ENCODE data around the gene MNT. TPM values are rescaled to one million over a fixed set of nuclear protein-coding genes. Genes with fewer than 3 reads are reported as not detected.

Gene MNT
- total RNA-seq, 1 donor from 2014 or later = 41.0 TPM

GRCh38 chr17:2372681-2373080, 28.2 kb downstream of the MNT start:
- no peak overlapping the region for H3K4me3 Mint-ChIP-seq (ENCODE audit: unreplicated experiment)
- H3K4me1 Mint-ChIP-seq (ENCODE audit: low read depth, unreplicated experiment) = no peaks in the 10 kb centered on the region
- H3K27me3 Mint-ChIP-seq (ENCODE audit: unreplicated experiment) = peaks cover 4% of the 10 kb centered on the region
- no peak for DNase-seq
- TF ChIP-seq CTCF (IDR thresholded peaks at IDR 0.05; ENCODE audit: partially characterized antibody, unreplicated experiment) = no peak
- H3K9me3 Mint-ChIP-seq (ENCODE audit: unreplicated experiment) = peaks cover 4% of the 10 kb centered on the region
- no peaks in the 10 kb centered on the region for H3K36me3 Mint-ChIP-seq (ENCODE audit: unreplicated experiment)
- no peak overlapping the region for H3K27ac Mint-ChIP-seq (ENCODE audit: unreplicated experiment)

GRCh38 chr17:2372180-2372579, 28.7 kb downstream of the MNT start:
- Mint-ChIP-seq H3K36me3 (ENCODE audit: unreplicated experiment) (no peaks in the 10 kb centered on the region), H3K27ac (ENCODE audit: unreplicated experiment) (no peak overlapping the region), H3K4me3 (ENCODE audit: unreplicated experiment) (no peak overlapping the region), H3K9me3 (ENCODE audit: unreplicated experiment) (peaks cover 4% of the 10 kb centered on the region), H3K4me1 (ENCODE audit: low read depth, unreplicated experiment) (no peaks in the 10 kb centered on the region), H3K27me3 (ENCODE audit: unreplicated experiment) (peaks cover 2% of the 10 kb centered on the region)
- no peak for TF ChIP-seq CTCF (IDR thresholded peaks at IDR 0.05; ENCODE audit: partially characterized antibody, unreplicated experiment)
- DNase-seq = no peak

- no peaks in the 10 kb centered on the region for H3K36me3 Mint-ChIP-seq (ENCODE audit: unreplicated experiment)
- peaks cover 2% of the 10 kb centered on the region for H3K27me3 Mint-ChIP-seq (ENCODE audit: unreplicated experiment)
- no peaks in the 10 kb centered on the region for H3K4me1 Mint-ChIP-seq (ENCODE audit: low read depth, unreplicated experiment)
- peaks cover 4% of the 10 kb centered on the region for H3K9me3 Mint-ChIP-seq (ENCODE audit: unreplicated experiment)
- no peak overlapping the region for H3K27ac Mint-ChIP-seq (ENCODE audit: unreplicated experiment)
- H3K4me3 Mint-ChIP-seq (ENCODE audit: unreplicated experiment) = no peak overlapping the region
- DNase-seq = no peak
- no peak for TF ChIP-seq CTCF (IDR thresholded peaks at IDR 0.05; ENCODE audit: partially characterized antibody, unreplicated experiment)
These were observed 29.4 kb downstream of the MNT start for GRCh38 chr17:2371183-2372130.

- no peaks in the 10 kb centered on the region for H3K4me1 Mint-ChIP-seq (ENCODE audit: low read depth, unreplicated experiment)
- no peak overlapping the region for H3K4me3 Mint-ChIP-seq (ENCODE audit: unreplicated experiment)
- peaks cover 2% of the 10 kb centered on the region for H3K27me3 Mint-ChIP-seq (ENCODE audit: unreplicated experiment)
- DNase-seq = no peak
- TF ChIP-seq CTCF (IDR thresholded peaks at IDR 0.05; ENCODE audit: partially characterized antibody, unreplicated experiment) = no peak
- H3K36me3 Mint-ChIP-seq (ENCODE audit: unreplicated experiment) = no peaks in the 10 kb centered on the region
- peak overlapping the region; percentile 15 for H3K27ac Mint-ChIP-seq (ENCODE audit: unreplicated experiment)
- H3K9me3 Mint-ChIP-seq (ENCODE audit: unreplicated experiment) = peaks cover 4% of the 10 kb centered on the region
These were observed 30.7 kb downstream of the MNT start for GRCh38 chr17:2370211-2370589.

GRCh38 chr17:2369551-2370210, 31.2 kb downstream of the MNT start:
- no peaks in the 10 kb centered on the region for H3K36me3 Mint-ChIP-seq (ENCODE audit: unreplicated experiment)
- peak overlapping the region; percentile 15 for H3K27ac Mint-ChIP-seq (ENCODE audit: unreplicated experiment)
- no peaks in the 10 kb centered on the region for H3K4me1 Mint-ChIP-seq (ENCODE audit: low read depth, unreplicated experiment)
- TF ChIP-seq CTCF (IDR thresholded peaks at IDR 0.05; ENCODE audit: partially characterized antibody, unreplicated experiment) = peak; percentile 12
- peaks cover 4% of the 10 kb centered on the region for H3K9me3 Mint-ChIP-seq (ENCODE audit: unreplicated experiment)
- peak; percentile 67 for DNase-seq
- H3K27me3 Mint-ChIP-seq (ENCODE audit: unreplicated experiment) = peaks cover 2% of the 10 kb centered on the region
- H3K4me3 Mint-ChIP-seq (ENCODE audit: unreplicated experiment) = no peak overlapping the region

Data from glutamatergic neuron (in vitro differentiated cells).